Endometrium (tissue), 2 donors: Measurements from ENCODE around the gene DOHH.

Source experiments
- FAIRE-seq: peaks from 2 replicates; lab custom pipeline; 2012; peaks lifted over from hg19 to GRCh38; lab: Jason Lieb, UNC
- donor health status: control.
- donor health status: control.

The DOHH gene

GRCh38 chr19:3441089-3441985 lies 59.1 kb downstream of the DOHH start:
- FAIRE-seq = no peak
